GM23338 (cell line): ENCODE data around the gene ALMS1. TPM values are rescaled to one million over a fixed set of nuclear protein-coding genes. Genes with fewer than 3 reads are reported as not detected.

Source experiments
- ATAC-seq: fragments of 200-7000 bp; cut with Tn5 transposase; 3 replicates; pipeline ENCODE4 v1.9.1; 2020
- DNase-seq: peaks from one replicate; pipeline ENCODE4 v3.0.0-alpha.2; 2015; ENCODE audit warnings: low spot score
- H2AFZ ChIP-seq: fragments of 200-600 bp; sonication (generic); 2 replicates; pipeline ENCODE4 v1.8.0; 2016; ENCODE audit warnings: antibody characterized with exemption, mild to moderate bottlenecking, moderate library complexity
- H3F3A ChIP-seq: fragments of 200-600 bp; sonication (generic); replicated peaks from 2 replicates; pipeline ENCODE4 v1.8.0; 2017; ENCODE audit warnings: antibody characterized with exemption, mixed run types, low read depth
- H3K27ac ChIP-seq: fragments of 200-600 bp; sonication (generic); 2 replicates; pipeline ENCODE4 v1.6.1; 2016; ENCODE audit warnings: low read depth
- H3K27me3 ChIP-seq: fragments of 200-600 bp; sonication (generic); 2 replicates; pipeline ENCODE4 v1.8.0; 2016; ENCODE audit warnings: mild to moderate bottlenecking, mixed run types, moderate library complexity; ENCODE audit not compliant: insufficient read depth
- H3K36me3 ChIP-seq: fragments of 200-600 bp; sonication (generic); 2 replicates; pipeline ENCODE4 v1.8.0; 2016; ENCODE audit warnings: mild to moderate bottlenecking; ENCODE audit not compliant: insufficient read depth
- H3K4me1 ChIP-seq: fragments of 200-600 bp; sonication (generic); 2 replicates; pipeline ENCODE4 v1.8.0; 2016; ENCODE audit warnings: mild to moderate bottlenecking, moderate library complexity; ENCODE audit not compliant: insufficient read depth
- H3K4me2 ChIP-seq: fragments of 200-600 bp; sonication (generic); 2 replicates; pipeline ENCODE4 v1.7.1; 2017; ENCODE audit warnings: mixed run types
- H3K4me3 ChIP-seq: fragments of 200-600 bp; sonication (generic); 2 replicates; pipeline ENCODE4 v1.6.1; 2016; ENCODE audit warnings: mixed run types
- H3K79me2 ChIP-seq: fragments of 200-600 bp; sonication (generic); replicated peaks from 2 replicates; pipeline ENCODE4 v1.8.0; 2017; ENCODE audit warnings: mild to moderate bottlenecking; ENCODE audit not compliant: insufficient read depth
- H3K9me2 ChIP-seq: fragments of 200-600 bp; sonication (generic); 2 replicates; pipeline ENCODE4 v1.8.0; 2017; ENCODE audit not compliant: insufficient read depth
- H4K20me1 ChIP-seq: fragments of 200-600 bp; sonication (generic); replicated peaks from 2 replicates; pipeline ENCODE4 v1.8.0; 2017; ENCODE audit warnings: mild to moderate bottlenecking; ENCODE audit not compliant: insufficient read depth
- H3K27ac Mint-ChIP-seq: 2 replicates; pipeline ENCODE4 v1.8.0; 2020; ENCODE audit warnings: inconsistent platforms, mild to moderate bottlenecking, moderate library complexity, mixed read lengths
- H3K27me3 Mint-ChIP-seq: 3 replicates; pipeline ENCODE4 v1.8.0; 2022; ENCODE audit warnings: low read depth, mild to moderate bottlenecking, moderate library complexity, mixed read lengths, inconsistent platforms; ENCODE audit not compliant: insufficient read depth, poor library complexity
- H3K36me3 Mint-ChIP-seq: 3 replicates; pipeline ENCODE4 v1.8.0; 2021; ENCODE audit warnings: low read depth, mild to moderate bottlenecking, inconsistent platforms, moderate library complexity, mixed read lengths
- H3K4me1 Mint-ChIP-seq: 3 replicates; pipeline ENCODE4 v1.8.0; 2020; ENCODE audit warnings: mild to moderate bottlenecking, inconsistent platforms, mixed read lengths
- H3K4me3 Mint-ChIP-seq: 3 replicates; pipeline ENCODE4 v1.8.0; 2021; ENCODE audit warnings: moderate library complexity, mild to moderate bottlenecking, inconsistent platforms, mixed read lengths
- H3K9me3 Mint-ChIP-seq: 3 replicates; pipeline ENCODE4 v1.8.0; 2020; ENCODE audit warnings: moderate library complexity, mild to moderate bottlenecking, inconsistent platforms, mixed read lengths
- CREB1 ChIP-seq: fragments of 250-450 bp; sonication (Bioruptor Pico); IDR thresholded peaks from 2 replicates; pipeline ENCODE4 v1.5.0; 2020; ENCODE audit warnings: low read depth, mild to moderate bottlenecking, moderate library complexity
- CTCF ChIP-seq, 2 experiments: fragments of 200-600 bp in 1 of 2; sonication (generic) in 1 of 2; conservative IDR thresholded peaks; 2 replicates each; pipeline versions ENCODE4 v1.5.1 to v1.6.1; 2016 to 2017; ENCODE audit warnings: antibody characterized with exemption in 2 of 2, low read depth in 2 of 2, mild to moderate bottlenecking in 2 of 2, moderate library complexity in 1 of 2
- ETS1 ChIP-seq: IDR thresholded peaks from 2 replicates; pipeline ENCODE4 v1.6.1; 2016; ENCODE audit warnings: antibody characterized with exemption
- EZH2 ChIP-seq: fragments of 200-600 bp; sonication (generic); IDR thresholded peaks from one replicate; pipeline ENCODE4 v1.8.0; 2017; ENCODE audit warnings: antibody characterized with exemption, mild to moderate bottlenecking, low read depth; ENCODE audit not compliant: unreplicated experiment
- EZH2phosphoT487 ChIP-seq: fragments of 200-600 bp; sonication (generic); IDR thresholded peaks from one replicate; pipeline ENCODE4 v1.8.1; 2018; ENCODE audit warnings: antibody characterized with exemption; ENCODE audit not compliant: unreplicated experiment
- JUNB ChIP-seq: IDR thresholded peaks from one replicate; pipeline ENCODE4 v1.6.1; 2016; ENCODE audit warnings: antibody characterized with exemption; ENCODE audit not compliant: unreplicated experiment
- NANOG ChIP-seq: IDR thresholded peaks from 2 replicates; pipeline ENCODE4 v1.6.1; 2016; ENCODE audit warnings: antibody characterized with exemption, borderline replicate concordance
- POLR2AphosphoS5 ChIP-seq: IDR thresholded peaks from 2 replicates; pipeline ENCODE4 v1.6.1; 2016; ENCODE audit warnings: antibody characterized with exemption, low read depth
- STAT1 ChIP-seq: IDR thresholded peaks from one replicate; pipeline ENCODE4 v1.6.1; 2016; ENCODE audit warnings: antibody characterized with exemption; ENCODE audit not compliant: unreplicated experiment
- ZNF114 ChIP-seq: fragments of 250-450 bp; sonication (Bioruptor Pico); IDR thresholded peaks from 2 replicates; pipeline ENCODE4 v1.5.0; 2020; ENCODE audit warnings: mild to moderate bottlenecking, moderate library complexity
- ZNF331 ChIP-seq: fragments of 250-450 bp; sonication (Bioruptor Pico); IDR thresholded peaks from 2 replicates; pipeline ENCODE4 v1.5.0; 2020; ENCODE audit warnings: low read depth, mild to moderate bottlenecking, moderate library complexity
- ZNF462 ChIP-seq: fragments of 250-450 bp; sonication (Bioruptor Pico); IDR thresholded peaks from 2 replicates; pipeline ENCODE4 v1.5.0; 2020; ENCODE audit warnings: mild to moderate bottlenecking, moderate library complexity
- polyA plus RNA-seq: library from polyadenylated mRNA; unstranded; fragments of >200 nt; fragmentation: Nextera tagmentation; extraction: Ambion mirVana; gene quantifications from 2 replicates; pipeline ENCODE4 v1.2.1, GENCODE V29; 2016
- total RNA-seq: library from RNA; depleted of rRNA; stranded (reverse); fragments of >200 nt; shearing (Covaris generic); gene quantifications from 2 replicates; pipeline ENCODE4 v1.2.3, GENCODE V29; 2014
- TF ChIP-seq, protein P1 (sequence below): IDR thresholded peaks from one replicate; pipeline ENCODE4 v1.6.1; 2018; ENCODE audit warnings: antibody characterized with exemption; ENCODE audit not compliant: unreplicated experiment

Gene ALMS1
- total and polyA plus RNA-seq, 2 experiments from 2014 or later = 38.8 to 65.7 TPM

DNA sequence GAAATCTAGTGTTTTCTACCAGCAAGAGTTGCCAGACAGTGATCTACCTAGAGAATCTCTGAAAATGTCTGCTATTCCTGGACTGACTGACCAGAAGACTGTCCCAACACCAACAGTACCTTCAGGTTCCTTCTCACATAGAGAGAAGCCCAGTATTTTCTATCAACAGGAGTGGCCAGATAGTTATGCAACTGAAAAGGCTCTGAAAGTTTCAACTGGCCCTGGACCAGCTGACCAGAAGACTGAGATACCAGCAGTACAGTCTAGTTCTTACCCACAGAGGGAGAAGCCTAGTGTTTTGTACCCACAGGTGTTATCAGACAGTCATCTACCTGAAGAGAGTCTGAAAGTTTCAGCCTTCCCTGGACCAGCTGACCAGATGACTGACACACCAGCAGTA, 63.8 kb downstream of the ALMS1 start:
- H3K27ac Mint-ChIP-seq = no peak overlapping the region
- Histone ChIP-seq H3K4me1 (no peaks in the 10 kb centered on the region), H3K79me2 (no peaks in the 10 kb centered on the region), H3K36me3 (peaks cover 7% of the 10 kb centered on the region), H3K4me3 (no peak overlapping the region), H2AFZ (no peak overlapping the region), H3K9me2 (no peaks in the 10 kb centered on the region), H3K27ac (no peak overlapping the region), H4K20me1 (0 out of 2 replicates have a peak, but pooled peaks cover 4% of the 10 kb centered on the region), H3K27me3 (no peaks in the 10 kb centered on the region), H3K4me2 (no peak overlapping the region), H3F3A (no peaks in the 10 kb centered on the region)
- DNase-seq = no peak
- no peaks in the 10 kb centered on the region for H3K4me1 Mint-ChIP-seq
- no peak overlapping the region for H3K4me3 Mint-ChIP-seq
- peaks cover 40% of the 10 kb centered on the region for H3K36me3 Mint-ChIP-seq
- H3K9me3 Mint-ChIP-seq = no peaks in the 10 kb centered on the region
- no peak for ATAC-seq
- TF ChIP-seq POLR2AphosphoS5 (no peak), NANOG (no peak), ZNF114 (no peak), STAT1 (no peak), JUNB (no peak), ETS1 (no peak), ZNF331 (CRISPR knock-in tag) (no peak), EZH2 (no peak), EZH2phosphoT487 (no peak), ZNF462 (no peak), CREB1 (CRISPR knock-in tag) (no peak), CTCF (conservative IDR thresholded peaks at IDR 0.05; ENCODE audit: low read depth in 2 of 2) (no peak)
- TF ChIP-seq, protein P1, sequence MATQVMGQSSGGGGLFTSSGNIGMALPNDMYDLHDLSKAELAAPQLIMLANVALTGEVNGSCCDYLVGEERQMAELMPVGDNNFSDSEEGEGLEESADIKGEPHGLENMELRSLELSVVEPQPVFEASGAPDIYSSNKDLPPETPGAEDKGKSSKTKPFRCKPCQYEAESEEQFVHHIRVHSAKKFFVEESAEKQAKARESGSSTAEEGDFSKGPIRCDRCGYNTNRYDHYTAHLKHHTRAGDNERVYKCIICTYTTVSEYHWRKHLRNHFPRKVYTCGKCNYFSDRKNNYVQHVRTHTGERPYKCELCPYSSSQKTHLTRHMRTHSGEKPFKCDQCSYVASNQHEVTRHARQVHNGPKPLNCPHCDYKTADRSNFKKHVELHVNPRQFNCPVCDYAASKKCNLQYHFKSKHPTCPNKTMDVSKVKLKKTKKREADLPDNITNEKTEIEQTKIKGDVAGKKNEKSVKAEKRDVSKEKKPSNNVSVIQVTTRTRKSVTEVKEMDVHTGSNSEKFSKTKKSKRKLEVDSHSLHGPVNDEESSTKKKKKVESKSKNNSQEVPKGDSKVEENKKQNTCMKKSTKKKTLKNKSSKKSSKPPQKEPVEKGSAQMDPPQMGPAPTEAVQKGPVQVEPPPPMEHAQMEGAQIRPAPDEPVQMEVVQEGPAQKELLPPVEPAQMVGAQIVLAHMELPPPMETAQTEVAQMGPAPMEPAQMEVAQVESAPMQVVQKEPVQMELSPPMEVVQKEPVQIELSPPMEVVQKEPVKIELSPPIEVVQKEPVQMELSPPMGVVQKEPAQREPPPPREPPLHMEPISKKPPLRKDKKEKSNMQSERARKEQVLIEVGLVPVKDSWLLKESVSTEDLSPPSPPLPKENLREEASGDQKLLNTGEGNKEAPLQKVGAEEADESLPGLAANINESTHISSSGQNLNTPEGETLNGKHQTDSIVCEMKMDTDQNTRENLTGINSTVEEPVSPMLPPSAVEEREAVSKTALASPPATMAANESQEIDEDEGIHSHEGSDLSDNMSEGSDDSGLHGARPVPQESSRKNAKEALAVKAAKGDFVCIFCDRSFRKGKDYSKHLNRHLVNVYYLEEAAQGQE = no peak
- H3K27me3 Mint-ChIP-seq = no peaks in the 10 kb centered on the region
